Adrenal gland (tissue), 12 donors: ENCODE results near the gene NPEPL1. TPM values are rescaled to one million over a fixed set of nuclear protein-coding genes. Genes with fewer than 3 reads are reported as not detected.
A peak's percentile ranks its signal among the peaks of the same experiment; 100 is the strongest.

Experiments used
- DNase-seq, 7 donors: peaks; one replicate each; pipeline ENCODE4 v3.0.0-alpha.2; 2019 to 2020
- H3K27ac ChIP-seq, 5 donors: fragments of 200-600 bp; sonication (generic) in 4 of 5; 1 replicate in 3 of 5; 2 replicates in 2 of 5; pipeline versions ENCODE4 v1.5.1 to v1.8.0; 2016 to 2020; ENCODE audit warnings: mild to moderate bottlenecking in 1 of 5
- H3K27me3 ChIP-seq: fragments of 200-600 bp; 2 replicates; pipeline ENCODE4 v1.8.0; 2021
- H3K36me3 ChIP-seq, 2 donors: fragments of 200-600 bp; replicated peaks in 1 of 2; 1 replicate in 1 of 2; 2 replicates in 1 of 2; pipeline versions ENCODE4 v1.5.1 to v1.8.0; 2018 to 2022
- H3K4me1 ChIP-seq, 2 donors: fragments of 200-600 bp; replicated peaks in 1 of 2; 1 replicate in 1 of 2; 2 replicates in 1 of 2; pipeline versions ENCODE4 v1.5.1 to v1.8.0; 2018 to 2021
- H3K4me3 ChIP-seq, 4 donors: fragments of 200-600 bp; sonication (generic) in 3 of 4; one replicate each; pipeline ENCODE4 v1.5.1; 2016 to 2018
- H3K9me3 ChIP-seq, 3 donors: fragments of 200-600 bp; sonication (generic) in 1 of 3; replicated peaks in 1 of 3; 1 replicate in 2 of 3; 2 replicates in 1 of 3; pipeline versions ENCODE4 v1.5.1 to v1.8.0; 2016 to 2021
- POLR2A ChIP-seq, 2 donors: fragments of 450-650 bp; IDR thresholded peaks; one replicate each; pipeline ENCODE4 v1.6.1; 2017; ENCODE audit warnings: antibody characterized with exemption in 2 of 2, mild to moderate bottlenecking in 2 of 2, moderate library complexity in 1 of 2
- WGBS, 4 donors: extraction: QIAGEN DNeasy Blood & Tissue Kit in 2 of 4; methylation state at CpG; one replicate each; pipeline versions ENCODE4 v1.1.5 to v1.1.7; 2013 to 2017; 5-methylcytosine and 5-hydroxymethylcytosine counted together
- intact Hi-C, 2 donors: fragments of 100-400 bp; cut with DNase I; formaldehyde crosslinking; loops; one replicate each; pipeline versions ENCODE4 v1.14.1 to v1.15.0; 2022 to 2023
- polyA plus RNA-seq, 3 donors: library from polyadenylated mRNA; stranded (reverse); fragments of 200-250 nt in 2 of 3; fragments of 350-450 nt in 1 of 3; fragmentation: Illumina TruSeq in 1 of 3; extraction: RNeasy Lipid Tissue Mini Kit (QIAGEN cat#74804) in 1 of 3; gene quantifications; one replicate each; pipeline ENCODE4 v1.2.3, GENCODE V29; 2013 to 2014
- total RNA-seq, 9 donors: library from RNA; depleted of rRNA in 4 of 9; stranded (reverse); fragments of >200 nt in 4 of 9; fragments of 120-200 nt in 1 of 9; fragmentation: NEBNext Ultra II Directional in 1 of 9; extraction: Animal tissue kit (Norgen Biotek cat#: 25700) in 1 of 9; gene quantifications; one replicate each; pipeline versions ENCODE4 v1.1.0 to v1.2.4, GENCODE V29; 2013 to 2023
- TF ChIP-seq, protein P1 (sequence below), 6 experiments: fragments of 450-650 bp in 4 of 6; fragments of 200-600 bp in 2 of 6; sonication (generic) in 1 of 6; IDR thresholded peaks; 1 replicate in 5 of 6; 2 replicates in 1 of 6; pipeline versions ENCODE4 v1.5.1 to v1.8.0; 2016 to 2021; ENCODE audit warnings: antibody characterized with exemption in 6 of 6, mild to moderate bottlenecking in 2 of 6, moderate library complexity in 1 of 6
- donor health status: healthy with polysubstance abuse.
- donor health status: Bipolar disorder and iron deficiency.
- donor health status: DM: yes; HTN: yes; CAD: no.
- donor health status: DM: no; HTN: no; CAD: no.
- donor health status: DM: no; HTN: no; CAD: no.
- donor health status: DM: yes; HTN: yes; CAD: no.

The NPEPL1 gene
- total and polyA plus RNA-seq, 12 donors, result 9.3 to 158 (median 35.2) TPM

DNA sequence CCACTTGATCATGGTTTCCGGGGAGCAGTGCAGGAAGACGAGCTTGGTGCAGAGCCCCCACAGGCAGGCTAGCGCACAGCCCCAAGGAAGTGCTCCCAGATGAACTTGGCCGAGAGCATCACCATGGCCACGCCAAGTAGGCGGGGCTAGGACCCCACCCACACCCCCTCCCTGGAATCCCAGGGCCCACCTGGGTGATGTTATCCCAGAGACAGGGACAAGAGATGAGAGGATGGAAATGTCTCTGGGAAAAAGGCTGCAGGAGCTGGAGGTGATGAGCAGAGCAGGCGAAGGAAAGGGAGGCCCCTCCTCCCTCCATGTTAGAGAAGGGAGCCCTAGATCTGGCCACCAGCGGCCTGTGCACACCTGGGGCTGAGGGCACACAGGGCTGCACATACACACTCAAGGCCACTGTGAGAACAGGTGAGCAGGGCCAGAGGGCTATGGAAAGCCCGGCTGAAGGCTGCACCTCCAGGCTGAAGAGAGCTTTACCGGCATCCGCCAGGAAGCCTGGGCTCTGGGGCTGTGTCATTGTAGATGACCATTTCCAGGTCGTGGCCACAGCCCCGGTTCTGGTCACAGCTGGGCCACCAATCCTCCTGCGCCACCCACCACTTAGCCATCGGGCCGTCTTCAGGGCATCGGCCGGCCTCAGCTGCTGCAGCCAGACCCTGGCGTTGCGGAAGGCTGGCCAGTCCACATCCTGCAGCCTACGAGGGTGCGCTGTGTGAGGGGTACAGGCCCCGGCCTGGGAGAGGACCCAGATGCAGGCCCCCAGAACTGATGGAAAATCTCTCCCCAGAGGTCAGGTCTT is 24.9 kb downstream of the NPEPL1 start:
- peak in 5 of 7 donors; percentile 9 to 48 (median 12) for DNase-seq
- no peak for TF ChIP-seq POLR2A (IDR thresholded peaks at IDR 0.05)
- TF ChIP-seq, protein P1, sequence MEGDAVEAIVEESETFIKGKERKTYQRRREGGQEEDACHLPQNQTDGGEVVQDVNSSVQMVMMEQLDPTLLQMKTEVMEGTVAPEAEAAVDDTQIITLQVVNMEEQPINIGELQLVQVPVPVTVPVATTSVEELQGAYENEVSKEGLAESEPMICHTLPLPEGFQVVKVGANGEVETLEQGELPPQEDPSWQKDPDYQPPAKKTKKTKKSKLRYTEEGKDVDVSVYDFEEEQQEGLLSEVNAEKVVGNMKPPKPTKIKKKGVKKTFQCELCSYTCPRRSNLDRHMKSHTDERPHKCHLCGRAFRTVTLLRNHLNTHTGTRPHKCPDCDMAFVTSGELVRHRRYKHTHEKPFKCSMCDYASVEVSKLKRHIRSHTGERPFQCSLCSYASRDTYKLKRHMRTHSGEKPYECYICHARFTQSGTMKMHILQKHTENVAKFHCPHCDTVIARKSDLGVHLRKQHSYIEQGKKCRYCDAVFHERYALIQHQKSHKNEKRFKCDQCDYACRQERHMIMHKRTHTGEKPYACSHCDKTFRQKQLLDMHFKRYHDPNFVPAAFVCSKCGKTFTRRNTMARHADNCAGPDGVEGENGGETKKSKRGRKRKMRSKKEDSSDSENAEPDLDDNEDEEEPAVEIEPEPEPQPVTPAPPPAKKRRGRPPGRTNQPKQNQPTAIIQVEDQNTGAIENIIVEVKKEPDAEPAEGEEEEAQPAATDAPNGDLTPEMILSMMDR (IDR thresholded peaks at IDR 0.05), result no peak

DNA sequence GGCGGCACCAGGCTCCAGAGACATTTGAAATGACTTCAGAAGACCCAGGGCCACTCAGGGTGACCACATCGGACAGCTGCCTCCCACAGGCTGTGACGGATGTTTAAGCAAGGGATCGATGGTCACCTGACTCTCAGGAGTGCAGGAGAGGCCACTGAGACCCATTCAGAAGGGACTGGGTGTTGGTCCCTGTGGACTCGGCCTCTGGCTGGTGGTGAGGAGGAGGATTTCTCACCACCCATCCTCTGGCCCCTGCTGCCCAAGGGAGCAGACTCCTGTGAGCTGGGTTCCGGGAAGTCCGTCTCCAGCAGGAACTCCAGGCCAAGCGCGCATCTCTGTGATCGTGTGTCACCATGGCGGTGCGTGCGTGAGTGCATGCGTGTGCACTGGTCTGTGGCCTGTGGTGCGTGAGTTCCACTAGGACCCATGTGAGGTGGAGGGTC is 25.5 kb downstream of the NPEPL1 start:
- Histone ChIP-seq H3K4me3 (no peak overlapping the region), H3K36me3 (no peaks in the 10 kb centered on the region), H3K27ac (no peak overlapping the region), H3K9me3 (no peaks in the 10 kb centered on the region), H3K27me3 (no peaks in the 10 kb centered on the region), H3K4me1 (no peaks in the 10 kb centered on the region)
- WGBS, 4 donors, result 89 to 100% (median 90%) methylated on average over 7 to 15 of the region's 15 CpGs
- peak in 5 of 7 donors; percentile 3 to 42 (median 12) for DNase-seq
- TF ChIP-seq, protein P1 (IDR thresholded peaks at IDR 0.05), result no peak
- no peak for TF ChIP-seq POLR2A (IDR thresholded peaks at IDR 0.05)
- intact Hi-C loops, result no loop called here

More for the DNA sequence above, 24.9 kb downstream of the NPEPL1 start:
- H3K27ac ChIP-seq, result no peak overlapping the region
- intact Hi-C loops, result no loop called here
- H3K9me3 ChIP-seq, result no peaks in the 10 kb centered on the region
- no peak overlapping the region for H3K4me3 ChIP-seq
- no peaks in the 10 kb centered on the region for H3K27me3 ChIP-seq
- 83 to 92% (median 86%) methylated on average over 7 to 23 of the region's 23 CpGs for WGBS, 4 donors
- no peaks in the 10 kb centered on the region for H3K36me3 ChIP-seq
- no peaks in the 10 kb centered on the region for H3K4me1 ChIP-seq

DNA sequence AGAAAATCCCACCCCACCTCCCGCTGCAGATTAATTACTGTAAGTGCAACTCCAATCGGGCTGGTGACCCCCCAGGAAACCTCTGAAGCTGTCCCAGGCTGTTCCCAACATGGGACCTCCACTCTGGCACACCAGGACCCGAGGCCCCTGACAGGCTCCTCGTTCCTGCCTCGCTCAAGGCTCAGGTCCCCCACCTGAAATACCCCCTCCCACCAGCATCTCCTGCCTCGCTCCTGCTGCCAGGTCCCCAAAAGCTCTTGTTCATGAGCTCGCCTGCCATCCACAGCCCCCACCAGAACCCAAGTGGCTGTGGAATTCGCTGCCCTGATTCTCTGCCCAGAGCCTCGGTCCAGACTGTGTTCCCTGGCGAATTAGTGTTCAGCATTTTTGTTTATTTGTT is 26.1 kb downstream of the NPEPL1 start:
- TF ChIP-seq POLR2A (IDR thresholded peaks at IDR 0.05), result no peak
- Histone ChIP-seq H3K9me3 (no peaks in the 10 kb centered on the region), H3K4me1 (no peaks in the 10 kb centered on the region), H3K36me3 (no peaks in the 10 kb centered on the region), H3K27me3 (no peaks in the 10 kb centered on the region), H3K27ac (no peak overlapping the region), H3K4me3 (no peak overlapping the region)
- DNase-seq, result peak in 2 of 7 donors; percentile 7 to 38
- WGBS, 4 donors, result 80 to 86% (median 85%) methylated on average over 10 of the region's 10 CpGs
- intact Hi-C loops, result no loop called here

DNA sequence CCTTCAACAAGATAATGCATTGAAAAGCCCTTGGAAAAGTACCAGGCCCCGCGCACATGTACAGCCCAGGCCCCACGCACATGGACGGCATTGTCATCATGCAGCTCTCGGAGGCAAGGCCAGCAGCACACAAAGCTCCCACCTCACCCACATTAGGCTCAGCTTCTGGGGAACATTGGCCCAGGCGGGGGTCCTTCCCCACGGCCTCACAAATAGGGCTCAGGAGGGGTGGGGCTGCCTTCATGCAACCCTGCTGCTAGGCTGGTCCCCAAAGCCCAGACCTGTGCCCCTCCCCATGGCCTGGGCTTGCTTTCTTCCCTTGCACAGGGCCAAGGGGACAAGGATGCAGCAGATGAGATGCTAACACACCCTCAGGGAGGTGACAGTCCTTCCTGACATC is 26.7 kb downstream of the NPEPL1 start:
- intact Hi-C loops, result no loop called here
- peak in 4 of 7 donors; percentile 6 to 48 (median 10) for DNase-seq
- 66 to 77% (median 68%) methylated on average over 4 to 7 of the region's 7 CpGs for WGBS, 4 donors

More for the DNA sequence above, 26.7 kb downstream of the NPEPL1 start:
- no peak for TF ChIP-seq POLR2A (IDR thresholded peaks at IDR 0.05)
- TF ChIP-seq, protein P1 (IDR thresholded peaks at IDR 0.05), result no peak
- Histone ChIP-seq H3K27ac (no peak overlapping the region), H3K9me3 (no peaks in the 10 kb centered on the region), H3K27me3 (no peaks in the 10 kb centered on the region), H3K4me3 (no peak overlapping the region), H3K4me1 (no peaks in the 10 kb centered on the region), H3K36me3 (no peaks in the 10 kb centered on the region)
